BLaER1 (cell line): ENCODE data around the gene EDEM2.
"Not testable (repeated sequence)": the region's sequence is repeated elsewhere in the genome, so short reads cannot be mapped to it uniquely, and the experiment has no call there.

Experiments used
- H3K27ac ChIP-seq: shearing (Covaris generic); formaldehyde crosslinking; 2 replicates; pipeline ENCODE4 v1.8.1; 2022
- H3K27me3 ChIP-seq: shearing (Covaris generic); formaldehyde crosslinking; 2 replicates; pipeline ENCODE4 v1.8.1; 2022
- H3K36me3 ChIP-seq: shearing (Covaris generic); formaldehyde crosslinking; 2 replicates; pipeline ENCODE4 v1.8.1; 2022
- H3K4me1 ChIP-seq: shearing (Covaris generic); formaldehyde crosslinking; 2 replicates; pipeline ENCODE4 v1.8.1; 2022
- H3K4me2 ChIP-seq: shearing (Covaris generic); formaldehyde crosslinking; 2 replicates; pipeline ENCODE4 v1.8.1; 2022
- H3K4me3 ChIP-seq: shearing (Covaris generic); formaldehyde crosslinking; 2 replicates; pipeline ENCODE4 v1.8.1; 2022
- H3K9ac ChIP-seq: shearing (Covaris generic); formaldehyde crosslinking; 2 replicates; pipeline ENCODE4 v1.8.1; 2022
- H3K9me3 ChIP-seq: shearing (Covaris generic); formaldehyde crosslinking; 2 replicates; pipeline ENCODE4 v1.8.1; 2022
- H4K20me1 ChIP-seq: shearing (Covaris generic); formaldehyde crosslinking; 2 replicates; pipeline ENCODE4 v1.8.1; 2022
- Cebpa-rat ChIP-seq: shearing (Covaris generic); IDR thresholded peaks from 2 replicates; pipeline ENCODE4 v1.8.1; 2022

The EDEM2 gene

DNA sequence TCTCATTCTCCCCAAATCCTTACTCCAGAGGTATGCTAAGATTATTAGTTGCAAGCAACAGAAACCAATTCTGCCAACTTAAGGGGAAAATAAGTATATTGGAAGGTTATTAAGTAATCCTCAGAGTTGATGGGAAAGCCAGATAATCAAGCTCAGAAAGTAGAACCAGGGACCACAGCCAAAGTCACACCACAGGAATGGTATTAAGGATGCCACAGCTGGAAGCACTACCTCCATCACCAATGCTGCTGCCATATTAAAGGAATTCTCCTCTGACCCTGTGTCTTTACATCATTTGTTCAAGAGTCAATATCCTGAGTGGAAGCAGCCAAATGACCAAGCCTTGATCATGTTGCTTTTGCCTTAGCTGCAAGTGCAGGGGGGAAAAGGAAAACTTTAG, 34.6 kb upstream of the EDEM2 start:
- Histone ChIP-seq H3K9ac (no peak overlapping the region), H3K9me3 (no peaks in the 10 kb centered on the region), H3K4me1 (no peaks in the 10 kb centered on the region), H3K4me2 (no peak overlapping the region), H3K27ac (no peak overlapping the region), H3K27me3 (no peaks in the 10 kb centered on the region), H4K20me1 (no peaks in the 10 kb centered on the region), H3K36me3 (no peaks in the 10 kb centered on the region), H3K4me3 (no peak overlapping the region)
- TF ChIP-seq Cebpa-rat, result no peak

- H3K4me2 ChIP-seq, result no peak overlapping the region
- H3K9ac ChIP-seq, result no peak overlapping the region
- H3K4me1 ChIP-seq, result no peaks in the 10 kb centered on the region
- H3K27ac ChIP-seq, result no peak overlapping the region
- no peak for TF ChIP-seq Cebpa-rat
- H3K9me3 ChIP-seq, result no peaks in the 10 kb centered on the region
- H3K27me3 ChIP-seq, result no peaks in the 10 kb centered on the region
- H3K36me3 ChIP-seq, result peaks cover 4% of the 10 kb centered on the region; the same call in 1 of the 2 replicates
- no peak overlapping the region for H3K4me3 ChIP-seq
- H4K20me1 ChIP-seq, result no peaks in the 10 kb centered on the region
Measured at GRCh38 chr20:35180266-35180665, 33.1 kb upstream of the EDEM2 start.

GRCh38 chr20:35179292-35180212, 32.4 kb upstream of the EDEM2 start:
- no peak for TF ChIP-seq Cebpa-rat
- Histone ChIP-seq H3K9me3 (no peaks in the 10 kb centered on the region), H3K9ac (no peak overlapping the region), H3K27me3 (no peaks in the 10 kb centered on the region), H3K27ac (no peak overlapping the region), H3K4me3 (no peak overlapping the region), H3K4me1 (no peaks in the 10 kb centered on the region), H3K4me2 (no peak overlapping the region), H3K36me3 (peaks cover 4% of the 10 kb centered on the region; the same call in 1 of the 2 replicates), H4K20me1 (no peaks in the 10 kb centered on the region)

GRCh38 chr20:35176132-35176531, 29.0 kb upstream of the EDEM2 start:
- Histone ChIP-seq H3K4me2 (no peak overlapping the region), H3K36me3 (peaks cover 4% of the 10 kb centered on the region; the same call in 1 of the 2 replicates), H3K27me3 (no peaks in the 10 kb centered on the region), H3K4me3 (no peak overlapping the region), H3K9me3 (no peaks in the 10 kb centered on the region), H3K4me1 (peaks cover 16% of the 10 kb centered on the region), H3K27ac (no peak overlapping the region), H3K9ac (no peak overlapping the region), H4K20me1 (no peaks in the 10 kb centered on the region)
- no peak for TF ChIP-seq Cebpa-rat

GRCh38 chr20:35174458-35175216, 27.5 kb upstream of the EDEM2 start:
- Histone ChIP-seq H3K4me2 (no peak overlapping the region), H3K27me3 (no peaks in the 10 kb centered on the region), H4K20me1 (no peaks in the 10 kb centered on the region), H3K4me1 (peaks cover 16% of the 10 kb centered on the region), H3K4me3 (no peak overlapping the region), H3K36me3 (peaks cover 4% of the 10 kb centered on the region; the same call in 1 of the 2 replicates), H3K27ac (no peak overlapping the region), H3K9me3 (no peaks in the 10 kb centered on the region), H3K9ac (no peak overlapping the region)
- no peak for TF ChIP-seq Cebpa-rat

DNA sequence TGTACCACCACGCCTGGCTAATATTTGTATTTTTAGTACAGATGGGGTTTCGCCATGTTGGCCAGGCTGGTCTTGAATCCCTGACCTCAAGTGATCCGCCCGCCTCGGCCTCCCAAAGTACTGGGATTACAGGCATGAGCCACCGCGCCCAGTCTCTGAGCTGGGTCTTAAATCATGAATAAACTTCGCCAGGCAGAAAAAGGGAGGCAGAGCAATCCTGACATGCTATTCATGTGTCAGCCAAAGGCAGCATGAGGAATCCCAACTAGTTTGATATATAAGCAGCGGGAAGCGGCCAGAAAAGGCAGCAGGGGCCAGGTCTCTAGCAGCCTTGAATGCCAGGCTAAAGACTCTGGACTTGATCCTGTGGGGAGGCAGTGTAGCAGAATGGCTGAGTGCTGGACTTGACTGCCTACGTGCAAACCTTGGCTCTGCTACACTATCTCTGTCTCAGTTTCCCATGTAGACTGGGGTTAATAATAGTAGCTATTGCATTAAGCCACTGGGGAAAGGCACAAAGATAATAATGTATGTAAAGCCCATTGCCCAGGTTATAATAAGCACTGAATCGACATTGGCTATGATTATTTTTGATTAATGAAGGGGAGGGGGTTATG, 26.5 kb upstream of the EDEM2 start:
- Histone ChIP-seq H3K27me3 (no peaks in the 10 kb centered on the region), H3K4me2 (no peak overlapping the region), H3K4me3 (no peak overlapping the region), H3K36me3 (peaks cover 4% of the 10 kb centered on the region; the same call in 1 of the 2 replicates), H4K20me1 (no peaks in the 10 kb centered on the region), H3K4me1 (peaks cover 16% of the 10 kb centered on the region), H3K9ac (no peak overlapping the region), H3K9me3 (no peaks in the 10 kb centered on the region), H3K27ac (no peak overlapping the region)
- no peak for TF ChIP-seq Cebpa-rat

DNA sequence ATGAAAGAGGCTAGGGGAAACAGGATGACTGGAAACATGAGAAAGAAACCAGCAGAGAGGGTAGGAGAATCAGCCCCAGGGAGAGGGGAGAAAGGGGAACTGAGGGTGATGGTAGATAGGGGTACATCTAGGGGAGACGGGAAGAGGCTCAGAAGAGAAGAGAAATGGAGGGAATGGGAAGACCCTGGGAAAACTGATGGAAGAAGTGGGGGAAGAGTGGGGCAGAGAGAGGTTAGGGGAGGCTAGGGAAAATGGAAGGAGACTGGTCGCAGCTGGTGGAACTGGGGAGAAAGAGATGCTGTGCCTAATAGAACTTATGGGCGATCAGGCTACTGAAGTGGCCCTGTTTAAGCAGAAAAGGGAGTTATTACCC, 25.3 kb upstream of the EDEM2 start:
- Histone ChIP-seq H3K27me3 (no peaks in the 10 kb centered on the region), H3K4me3 (no peak overlapping the region), H4K20me1 (no peaks in the 10 kb centered on the region), H3K4me1 (peaks cover 16% of the 10 kb centered on the region), H3K36me3 (peaks cover 4% of the 10 kb centered on the region; the same call in 1 of the 2 replicates), H3K9ac (no peak overlapping the region; the same call in 1 of the 2 replicates), H3K9me3 (no peaks in the 10 kb centered on the region), H3K27ac (no peak overlapping the region), H3K4me2 (peak overlapping the region; percentile 79)
- no peak for TF ChIP-seq Cebpa-rat

- Histone ChIP-seq H3K4me2 (peak within 1 kb of the TSS; percentile 79), H3K36me3 (peaks cover 4% of the 10 kb centered on the region; the same call in 1 of the 2 replicates), H3K4me3 (peak within 1 kb of the TSS; percentile 44), H3K9me3 (no peaks in the 10 kb centered on the region), H3K4me1 (peaks cover 16% of the 10 kb centered on the region), H3K27ac (no peak within 1 kb of the TSS), H3K9ac (no peak within 1 kb of the TSS; the same call in 1 of the 2 replicates), H4K20me1 (no peaks in the 10 kb centered on the region), H3K27me3 (no peaks in the 10 kb centered on the region)
- no peak for TF ChIP-seq Cebpa-rat
Measured at GRCh38 chr20:35171753-35172433, 24.8 kb upstream of the EDEM2 start, which contains the start of gene PROCR. TSS of gene PROCR (plus strand) at chr20:35172072. CDS start at chr20:35172155, 83 bp downstream.

DNA sequence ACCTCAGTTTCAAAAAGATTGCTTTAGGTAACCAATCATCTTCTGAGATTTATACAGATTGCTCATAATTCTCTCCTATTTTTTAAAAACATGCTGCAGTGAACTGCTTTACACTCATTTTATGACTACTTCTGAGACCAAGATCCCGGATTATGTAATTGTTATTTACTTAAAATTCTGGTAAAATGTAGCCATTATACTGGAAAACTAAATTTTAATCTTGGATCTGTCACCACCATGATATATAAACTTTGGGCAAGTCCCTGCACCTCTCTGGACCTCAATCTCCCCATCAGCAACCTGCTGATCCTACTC, 24.3 kb upstream of the EDEM2 start:
- TF ChIP-seq Cebpa-rat, result no peak
- H3K4me1 ChIP-seq, result peaks cover 16% of the 10 kb centered on the region
- H4K20me1 ChIP-seq, result no peaks in the 10 kb centered on the region
- peak overlapping the region; percentile 44 for H3K4me3 ChIP-seq
- H3K4me2 ChIP-seq, result peak overlapping the region; percentile 79
- H3K27ac ChIP-seq, result no peak overlapping the region
- peaks cover 2% of the 10 kb centered on the region; the same call in 1 of the 2 replicates for H3K36me3 ChIP-seq
- no peak overlapping the region for H3K9ac ChIP-seq
- H3K9me3 ChIP-seq, result no peaks in the 10 kb centered on the region
- H3K27me3 ChIP-seq, result no peaks in the 10 kb centered on the region

DNA sequence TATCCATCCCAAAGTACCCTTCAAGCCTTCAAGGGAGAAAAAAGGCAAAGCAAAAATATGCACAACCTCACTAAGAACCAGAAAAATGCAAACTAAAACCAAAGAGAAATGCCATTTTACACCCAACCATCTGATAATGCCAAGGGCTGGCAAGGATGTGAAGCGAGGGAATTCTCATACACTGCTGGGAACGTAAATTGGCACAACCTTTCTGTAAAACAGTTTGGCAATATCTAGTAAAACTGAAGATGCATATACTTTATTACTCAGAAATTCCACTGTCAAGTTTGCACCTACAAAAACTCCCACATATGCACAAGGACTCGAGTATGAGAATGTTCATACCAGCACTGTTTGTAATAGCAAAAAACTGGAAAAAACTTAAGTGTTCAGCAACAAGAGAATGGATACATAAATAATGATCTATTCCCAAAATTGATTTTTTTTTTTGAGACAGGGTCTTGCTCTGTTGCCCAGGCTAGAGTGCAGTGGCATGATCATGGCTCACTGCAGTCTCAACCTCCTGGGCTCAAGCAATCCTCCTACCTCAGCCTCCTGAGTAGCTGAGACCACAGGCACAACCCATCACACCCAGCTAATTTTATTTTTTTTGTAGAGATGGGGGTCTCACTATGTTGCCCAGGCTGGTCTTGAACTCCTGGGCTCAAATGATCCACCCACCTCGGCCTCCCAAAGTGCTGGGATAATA, 21.7 kb upstream of the EDEM2 start:
- not testable (repeated sequence) for H3K9ac ChIP-seq, H3K36me3 ChIP-seq, H3K4me3 ChIP-seq, H3K27ac ChIP-seq, H3K9me3 ChIP-seq, H3K4me2 ChIP-seq, H4K20me1 ChIP-seq, H3K27me3 ChIP-seq
- peaks cover 16% of the 10 kb centered on the region for H3K4me1 ChIP-seq
